ENCODE results near the gene PRLR.

The PRLR gene

GRCh38 chr5:35056686-35057085 is 173.6 kb downstream of the PRLR start:
- no peak overlapping the region for H3K27ac ChIP-seq (ENCODE audit: insufficient read depth in 1 of 2, low read depth in 1 of 2, low read length in 2 of 2, poor library complexity in 1 of 2, severe bottlenecking in 2 of 2)
- H3K4me3 ChIP-seq (ENCODE audit: control insufficient read depth in 1 of 7, extremely low read depth in 1 of 7, insufficient read depth in 4 of 7, low read depth in 2 of 7, low read length in 6 of 7) = no peak overlapping the region
- peaks cover 0 to 8% (median 0%) of the 10 kb centered on the region in 5 experiments for H3K27me3 ChIP-seq (replicated peaks in 2 of 5; ENCODE audit: control insufficient read depth in 4 of 5, insufficient read depth in 5 of 5, low read length in 4 of 5)
- ChIA-PET CTCF (no interaction called here), POLR2A (no interaction called here)
- WGBS (ENCODE audit: insufficient coverage) = 67% methylated on average over 1 of the region's 2 CpGs
- no peaks in the 10 kb centered on the region for H3K4me1 ChIP-seq (ENCODE audit: control extremely low read depth in 1 of 4, control insufficient read depth in 4 of 4, insufficient read depth in 4 of 4, low read length in 3 of 4)
- H3K36me3 ChIP-seq (ENCODE audit: control insufficient read depth in 4 of 4, insufficient read depth in 4 of 4, low read length in 3 of 4) = no peaks in the 10 kb centered on the region
- H3K9me3 ChIP-seq (ENCODE audit: control extremely low read depth in 1 of 5, control insufficient read depth in 4 of 5, insufficient read depth in 2 of 5, low read depth in 1 of 5, low read length in 4 of 5) = no peaks in the 10 kb centered on the region
- no peak for DNase-seq

- Histone ChIP-seq H3K36me3 (ENCODE audit: control insufficient read depth in 4 of 4, insufficient read depth in 4 of 4, low read length in 3 of 4) (no peaks in the 10 kb centered on the region), H3K4me1 (ENCODE audit: control extremely low read depth in 1 of 4, control insufficient read depth in 4 of 4, insufficient read depth in 4 of 4, low read length in 3 of 4) (no peaks in the 10 kb centered on the region), H3K27me3 (replicated peaks in 2 of 5; ENCODE audit: control insufficient read depth in 4 of 5, insufficient read depth in 5 of 5, low read length in 4 of 5) (peaks cover 0 to 9% (median 3%) of the 10 kb centered on the region in 5 experiments), H3K27ac (ENCODE audit: insufficient read depth in 1 of 2, low read depth in 1 of 2, low read length in 2 of 2, poor library complexity in 1 of 2, severe bottlenecking in 2 of 2) (no peak overlapping the region), H3K9me3 (ENCODE audit: control extremely low read depth in 1 of 5, control insufficient read depth in 4 of 5, insufficient read depth in 2 of 5, low read depth in 1 of 5, low read length in 4 of 5) (no peaks in the 10 kb centered on the region), H3K4me3 (ENCODE audit: control insufficient read depth in 1 of 7, extremely low read depth in 1 of 7, insufficient read depth in 4 of 7, low read depth in 2 of 7, low read length in 6 of 7) (no peak overlapping the region)
- CTCF ChIA-PET = no interaction called here
- DNase-seq = no peak
- POLR2A ChIA-PET = no interaction called here
- 100% methylated on average over 2 of the region's 4 CpGs for WGBS (ENCODE audit: insufficient coverage)
These were observed 177.4 kb downstream of the PRLR start for GRCh38 chr5:35052838-35053237.

GRCh38 chr5:35050541-35051126 is 179.7 kb downstream of the PRLR start:
- CTCF ChIA-PET = no interaction called here
- Histone ChIP-seq H3K27ac (ENCODE audit: insufficient read depth in 1 of 2, low read depth in 1 of 2, low read length in 2 of 2, poor library complexity in 1 of 2, severe bottlenecking in 2 of 2) (no peak overlapping the region), H3K4me3 (ENCODE audit: control insufficient read depth in 1 of 7, extremely low read depth in 1 of 7, insufficient read depth in 4 of 7, low read depth in 2 of 7, low read length in 6 of 7) (no peak overlapping the region), H3K9me3 (ENCODE audit: control extremely low read depth in 1 of 5, control insufficient read depth in 4 of 5, insufficient read depth in 2 of 5, low read depth in 1 of 5, low read length in 4 of 5) (no peaks in the 10 kb centered on the region), H3K36me3 (ENCODE audit: control insufficient read depth in 4 of 4, insufficient read depth in 4 of 4, low read length in 3 of 4) (no peaks in the 10 kb centered on the region), H3K4me1 (ENCODE audit: control extremely low read depth in 1 of 4, control insufficient read depth in 4 of 4, insufficient read depth in 4 of 4, low read length in 3 of 4) (no peaks in the 10 kb centered on the region), H3K27me3 (replicated peaks in 2 of 5; ENCODE audit: control insufficient read depth in 4 of 5, insufficient read depth in 5 of 5, low read length in 4 of 5) (peaks cover 0 to 5% (median 1%) of the 10 kb centered on the region in 5 experiments)
- no peak for DNase-seq
- POLR2A ChIA-PET = no interaction called here
- 100% methylated on average over 2 of the region's 3 CpGs for WGBS (ENCODE audit: insufficient coverage)

- no peak overlapping the region for H3K27ac ChIP-seq (ENCODE audit: insufficient read depth in 1 of 2, low read depth in 1 of 2, low read length in 2 of 2, poor library complexity in 1 of 2, severe bottlenecking in 2 of 2)
- no peaks in the 10 kb centered on the region for H3K36me3 ChIP-seq (ENCODE audit: control insufficient read depth in 4 of 4, insufficient read depth in 4 of 4, low read length in 3 of 4)
- no peak for DNase-seq
- no peaks in the 10 kb centered on the region for H3K4me1 ChIP-seq (ENCODE audit: control extremely low read depth in 1 of 4, control insufficient read depth in 4 of 4, insufficient read depth in 4 of 4, low read length in 3 of 4)
- no peaks in the 10 kb centered on the region for H3K9me3 ChIP-seq (ENCODE audit: control extremely low read depth in 1 of 5, control insufficient read depth in 4 of 5, insufficient read depth in 2 of 5, low read depth in 1 of 5, low read length in 4 of 5)
- peaks cover 0 to 5% (median 3%) of the 10 kb centered on the region in 5 experiments for H3K27me3 ChIP-seq (replicated peaks in 2 of 5; ENCODE audit: control insufficient read depth in 4 of 5, insufficient read depth in 5 of 5, low read length in 4 of 5)
- no peak overlapping the region for H3K4me3 ChIP-seq (ENCODE audit: control insufficient read depth in 1 of 7, extremely low read depth in 1 of 7, insufficient read depth in 4 of 7, low read depth in 2 of 7, low read length in 6 of 7)
- CTCF ChIA-PET = no interaction called here
- 78% methylated on average over 1 of the region's 1 CpG for WGBS (ENCODE audit: insufficient coverage)
- POLR2A ChIA-PET = no interaction called here
These were observed 181.4 kb downstream of the PRLR start for GRCh38 chr5:35048910-35049309.

- no peak within 1 kb of the TSS for H3K4me3 ChIP-seq (ENCODE audit: control insufficient read depth in 1 of 7, extremely low read depth in 1 of 7, insufficient read depth in 4 of 7, low read depth in 2 of 7, low read length in 6 of 7)
- H3K4me1 ChIP-seq (ENCODE audit: control extremely low read depth in 1 of 4, control insufficient read depth in 4 of 4, insufficient read depth in 4 of 4, low read length in 3 of 4) = no peaks in the 10 kb centered on the region
- peaks cover 0 to 3% (median 3%) of the 10 kb centered on the region in 5 experiments for H3K27me3 ChIP-seq (replicated peaks in 2 of 5; ENCODE audit: control insufficient read depth in 4 of 5, insufficient read depth in 5 of 5, low read length in 4 of 5)
- H3K9me3 ChIP-seq (ENCODE audit: control extremely low read depth in 1 of 5, control insufficient read depth in 4 of 5, insufficient read depth in 2 of 5, low read depth in 1 of 5, low read length in 4 of 5) = no peaks in the 10 kb centered on the region
- ChIA-PET CTCF (no interaction called here), POLR2A (no interaction called here)
- H3K27ac ChIP-seq (ENCODE audit: insufficient read depth in 1 of 2, low read depth in 1 of 2, low read length in 2 of 2, poor library complexity in 1 of 2, severe bottlenecking in 2 of 2) = no peak within 1 kb of the TSS
- 91% methylated on average over 8 of the region's 8 CpGs for WGBS (ENCODE audit: insufficient coverage)
- H3K36me3 ChIP-seq (ENCODE audit: control insufficient read depth in 4 of 4, insufficient read depth in 4 of 4, low read length in 3 of 4) = no peaks in the 10 kb centered on the region
- DNase-seq = no peak
These were observed 182.4 kb downstream of the PRLR start, which contains the start of gene AGXT2 for GRCh38 chr5:35047785-35048404. AGXT2 (minus strand) TSS chr5:35047949; CDS start chr5:35047892, 57 bp downstream.

- no peak for DNase-seq
- Histone ChIP-seq H3K27me3 (replicated peaks in 2 of 5; ENCODE audit: control insufficient read depth in 4 of 5, insufficient read depth in 5 of 5, low read length in 4 of 5) (peaks cover 0 to 3% (median 2%) of the 10 kb centered on the region in 5 experiments), H3K36me3 (ENCODE audit: control insufficient read depth in 4 of 4, insufficient read depth in 4 of 4, low read length in 3 of 4) (no peaks in the 10 kb centered on the region), H3K27ac (ENCODE audit: insufficient read depth in 1 of 2, low read depth in 1 of 2, low read length in 2 of 2, poor library complexity in 1 of 2, severe bottlenecking in 2 of 2) (no peak overlapping the region), H3K9me3 (ENCODE audit: control extremely low read depth in 1 of 5, control insufficient read depth in 4 of 5, insufficient read depth in 2 of 5, low read depth in 1 of 5, low read length in 4 of 5) (no peaks in the 10 kb centered on the region), H3K4me3 (ENCODE audit: control insufficient read depth in 1 of 7, extremely low read depth in 1 of 7, insufficient read depth in 4 of 7, low read depth in 2 of 7, low read length in 6 of 7) (no peak overlapping the region), H3K4me1 (ENCODE audit: control extremely low read depth in 1 of 4, control insufficient read depth in 4 of 4, insufficient read depth in 4 of 4, low read length in 3 of 4) (no peaks in the 10 kb centered on the region)
- ChIA-PET POLR2A (no interaction called here), CTCF (no interaction called here)
- WGBS (ENCODE audit: insufficient coverage) = 100% methylated on average over 3 of the region's 4 CpGs
These were observed 183.5 kb downstream of the PRLR start for GRCh38 chr5:35046774-35047173.

GRCh38 chr5:35045280-35045679 is 185.0 kb downstream of the PRLR start:
- Histone ChIP-seq H3K27me3 (replicated peaks in 2 of 5; ENCODE audit: control insufficient read depth in 4 of 5, insufficient read depth in 5 of 5, low read length in 4 of 5) (peaks cover 0 to 7% (median 2%) of the 10 kb centered on the region in 5 experiments), H3K4me1 (ENCODE audit: control extremely low read depth in 1 of 4, control insufficient read depth in 4 of 4, insufficient read depth in 4 of 4, low read length in 3 of 4) (no peaks in the 10 kb centered on the region), H3K4me3 (ENCODE audit: control insufficient read depth in 1 of 7, extremely low read depth in 1 of 7, insufficient read depth in 4 of 7, low read depth in 2 of 7, low read length in 6 of 7) (no peak overlapping the region), H3K36me3 (ENCODE audit: control insufficient read depth in 4 of 4, insufficient read depth in 4 of 4, low read length in 3 of 4) (no peaks in the 10 kb centered on the region), H3K27ac (ENCODE audit: insufficient read depth in 1 of 2, low read depth in 1 of 2, low read length in 2 of 2, poor library complexity in 1 of 2, severe bottlenecking in 2 of 2) (no peak overlapping the region), H3K9me3 (ENCODE audit: control extremely low read depth in 1 of 5, control insufficient read depth in 4 of 5, insufficient read depth in 2 of 5, low read depth in 1 of 5, low read length in 4 of 5) (no peaks in the 10 kb centered on the region)
- no CpG with 5 or more reads among the region's 1 CpG for whole genome bisulfite sequencing (ENCODE audit: insufficient coverage)
- no peak for DNase-seq
- CTCF ChIA-PET = no interaction called here
- POLR2A ChIA-PET = no interaction called here

Measured in common myeloid progenitor, CD34-positive (primary cell).